GM19025 (cell line): ENCODE measurements around the gene ZNF445.
"Not testable (repeated sequence)": the region's sequence is repeated elsewhere in the genome, so short reads cannot be mapped to it uniquely, and the experiment has no call there.

Experiments
- ATAC-seq: cut with Tn5 transposase; IDR thresholded peaks from one replicate; pipeline ENCODE4 v1.9.1; 2021; ENCODE audit warnings: mild to moderate bottlenecking, low read depth, moderate library complexity; ENCODE audit not compliant: unreplicated experiment

The ZNF445 gene

GRCh38 chr3:44477312-44478030 is at the start of gene ZNF445:
Gene ZNF445 (minus strand): TSS chr3:44477670. CDS start chr3:44455549, 22,121 bp downstream.
- ATAC-seq = peak; percentile 88

GRCh38 chr3:44525060-44525459 is 47.6 kb upstream of the ZNF445 start:
- no peak for ATAC-seq

- ATAC-seq = no peak
These were observed 45.0 kb upstream of the ZNF445 start for GRCh38 chr3:44522494-44522933.

DNA sequence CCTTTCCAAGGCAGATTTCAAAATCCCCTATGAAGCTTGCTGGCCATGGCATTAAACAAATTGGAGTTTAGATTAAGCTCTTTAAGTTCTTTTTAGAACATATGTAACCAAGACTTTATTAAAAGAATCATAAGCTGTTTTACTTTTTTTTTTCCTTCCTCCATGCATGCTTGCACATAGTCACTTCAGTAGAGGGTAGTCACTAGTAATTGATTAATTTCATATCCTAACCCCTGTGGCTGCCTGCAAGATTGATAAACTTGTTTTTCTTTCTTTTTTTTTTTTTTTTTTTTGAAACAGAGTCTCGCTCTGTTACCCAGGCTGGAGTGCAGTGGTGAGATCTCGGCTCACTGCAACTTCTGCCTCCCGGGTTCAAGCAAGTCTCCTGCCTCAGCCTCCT is 44.3 kb upstream of the ZNF445 start:
- no peak for ATAC-seq

DNA sequence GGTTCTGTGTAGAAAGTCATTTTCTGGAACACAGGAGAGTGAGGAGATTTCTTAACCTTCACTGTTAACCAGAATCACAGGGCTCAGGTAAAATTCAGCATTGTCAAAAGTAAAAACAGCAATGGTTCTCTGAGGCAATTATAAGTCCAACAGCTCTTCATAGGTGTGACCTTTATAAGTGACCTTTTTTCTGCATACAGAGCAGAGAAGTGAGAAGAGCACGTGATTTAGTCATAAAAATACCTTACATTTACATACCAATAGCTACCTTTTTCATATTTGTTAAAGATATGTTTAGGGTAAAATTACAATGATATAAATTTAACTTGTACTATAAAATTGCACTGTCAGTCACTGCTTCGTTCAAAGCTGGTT is 41.3 kb upstream of the ZNF445 start:
- ATAC-seq = no peak

DNA sequence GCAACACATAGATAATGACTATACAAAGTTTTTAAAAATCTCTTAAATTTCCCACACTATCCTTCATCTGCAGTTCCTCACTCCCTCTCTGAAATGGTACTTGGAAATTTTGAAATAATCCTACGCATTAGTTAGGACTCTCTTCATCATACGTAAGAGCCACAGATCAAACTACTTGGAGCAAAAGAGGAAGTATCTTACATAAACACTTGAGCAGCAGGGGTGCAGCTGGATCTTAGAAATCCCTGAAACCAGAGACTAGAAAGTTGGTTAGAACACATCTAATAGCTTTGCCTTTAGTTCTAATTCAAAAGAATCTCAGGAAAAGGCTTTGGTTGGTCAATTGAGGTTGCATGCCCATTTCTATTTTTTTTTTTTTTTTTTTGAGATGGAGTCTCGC is 38.8 kb upstream of the ZNF445 start:
- no peak for ATAC-seq

GRCh38 chr3:44513513-44513912 is 36.0 kb upstream of the ZNF445 start:
- ATAC-seq = no peak

DNA sequence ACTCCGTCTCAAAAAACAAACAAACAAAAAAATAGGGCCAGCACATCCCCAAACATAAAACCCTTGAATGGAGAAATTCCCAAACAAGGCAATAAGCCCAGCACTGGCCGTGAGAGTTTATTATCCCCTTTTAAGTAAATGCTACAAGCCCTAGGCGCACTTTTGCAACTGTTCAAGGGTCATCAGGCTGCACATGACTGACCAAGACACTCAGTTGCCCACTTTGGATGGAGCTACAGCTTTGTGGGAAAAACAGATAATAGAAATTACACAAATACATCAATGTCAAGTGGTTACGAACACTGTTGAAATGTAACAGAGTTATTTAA is 33.7 kb upstream of the ZNF445 start:
- ATAC-seq = no peak

GRCh38 chr3:44510000-44510368 is 32.5 kb upstream of the ZNF445 start:
- peak; percentile 36 for ATAC-seq

DNA sequence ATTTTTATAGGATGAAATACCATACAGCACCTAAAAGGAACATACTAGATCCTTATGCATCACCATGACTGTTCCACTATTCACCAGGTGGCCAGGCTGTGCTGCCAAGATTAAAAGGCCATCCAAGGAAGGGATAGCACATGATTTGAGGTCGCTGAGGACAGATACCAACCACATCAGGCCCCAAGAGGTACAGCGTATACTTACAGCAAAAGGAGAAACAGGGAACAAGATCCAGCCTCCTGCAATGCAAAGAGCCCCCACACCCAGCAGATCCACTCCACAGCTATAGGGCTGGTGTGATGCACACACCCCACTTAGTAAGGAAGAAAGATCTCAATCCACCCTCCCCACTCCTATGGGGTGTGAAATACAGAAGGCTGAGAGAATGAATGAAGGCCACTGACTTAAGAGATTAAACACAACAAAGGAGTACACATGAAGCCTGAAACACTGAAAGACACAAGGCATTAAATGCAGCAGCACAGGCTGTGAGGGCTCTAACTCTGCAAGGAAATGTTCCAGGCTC is 32.0 kb upstream of the ZNF445 start:
- no peak for ATAC-seq

DNA sequence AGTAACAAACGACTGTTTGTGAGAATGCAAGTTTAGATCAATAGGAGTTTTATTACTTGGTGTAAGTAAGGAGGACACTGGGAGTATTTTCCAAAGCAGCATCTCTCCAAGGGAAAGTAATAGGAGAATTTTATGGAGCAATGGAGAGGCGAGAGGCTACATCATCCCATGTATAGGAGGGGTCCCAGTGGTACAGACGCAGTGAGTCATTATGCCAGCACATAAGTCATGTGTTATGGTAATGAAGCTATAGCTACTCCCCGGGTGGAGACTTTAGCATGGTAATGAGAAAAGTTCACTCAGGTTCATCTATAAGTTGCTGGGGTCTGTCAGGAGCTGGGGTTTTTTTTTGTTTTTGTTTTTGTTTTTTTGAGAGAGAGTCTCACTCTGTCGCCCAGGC is 29.5 kb upstream of the ZNF445 start:
- ATAC-seq = no peak

- ATAC-seq = no peak
These were observed 29.1 kb upstream of the ZNF445 start for GRCh38 chr3:44506556-44506955.

GRCh38 chr3:44504566-44504965 is 27.1 kb upstream of the ZNF445 start:
- ATAC-seq = no peak

GRCh38 chr3:44503178-44503577 is 25.7 kb upstream of the ZNF445 start:
- ATAC-seq = not testable (repeated sequence)

DNA sequence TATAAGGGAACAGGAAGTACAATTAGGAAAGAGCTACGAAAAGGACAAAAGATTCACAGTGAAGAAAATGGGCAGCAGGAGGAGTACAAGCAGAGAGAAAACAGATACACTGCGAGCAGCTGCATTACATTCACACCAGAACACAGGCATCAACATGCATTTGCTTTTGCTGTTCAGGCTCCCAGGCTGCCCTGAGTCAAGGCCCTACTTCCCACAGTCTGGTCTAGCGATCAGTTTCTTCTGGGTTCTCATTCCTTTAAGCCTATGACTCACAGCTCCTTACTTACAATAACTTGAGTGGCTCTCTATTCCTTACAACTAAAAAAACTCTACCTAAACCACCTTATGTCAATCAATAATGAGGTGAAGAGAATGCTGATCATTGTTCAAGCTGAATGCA is 24.5 kb upstream of the ZNF445 start:
- ATAC-seq = no peak

- not testable (repeated sequence) for ATAC-seq
These were observed 22.4 kb upstream of the ZNF445 start for GRCh38 chr3:44499899-44500168.

- ATAC-seq = no peak
These were observed 21.9 kb upstream of the ZNF445 start for GRCh38 chr3:44499149-44499898.

DNA sequence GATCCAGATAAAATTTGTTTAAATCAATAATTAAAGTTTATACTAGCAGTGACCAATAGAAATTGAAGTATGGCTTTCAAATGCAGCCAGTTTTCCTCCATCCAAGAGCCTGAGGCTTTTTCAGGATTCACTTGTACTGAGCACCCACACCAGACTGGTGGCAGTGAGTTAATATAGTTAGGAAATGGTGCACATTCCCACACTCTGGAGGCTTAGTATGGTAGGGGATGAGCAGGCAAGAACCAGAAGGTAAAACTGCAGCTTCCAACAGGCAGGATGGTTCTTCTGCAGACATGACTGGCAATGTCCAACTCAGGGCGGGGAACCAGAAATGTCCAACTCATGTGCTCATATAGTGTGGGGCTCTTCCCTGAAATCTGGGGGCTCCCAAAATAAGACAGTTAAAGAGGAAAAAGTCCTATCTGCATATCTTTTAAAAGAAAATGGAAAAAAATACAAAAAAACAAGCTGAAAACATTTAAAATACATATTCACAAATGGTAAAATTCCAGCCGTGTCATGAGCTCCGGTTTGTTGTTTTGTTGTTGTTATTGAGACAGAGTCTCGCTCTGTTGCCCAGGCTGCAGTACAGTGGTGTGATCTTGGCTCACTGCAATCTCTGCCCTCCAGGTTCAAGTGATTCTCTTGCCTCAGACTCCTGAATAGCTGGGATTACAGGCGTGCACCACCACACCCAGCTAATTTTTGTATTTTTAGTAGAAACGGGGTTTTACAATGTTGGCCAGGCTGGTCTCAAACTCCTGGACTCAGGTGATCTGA is 18.4 kb upstream of the ZNF445 start:
- no peak for ATAC-seq

DNA sequence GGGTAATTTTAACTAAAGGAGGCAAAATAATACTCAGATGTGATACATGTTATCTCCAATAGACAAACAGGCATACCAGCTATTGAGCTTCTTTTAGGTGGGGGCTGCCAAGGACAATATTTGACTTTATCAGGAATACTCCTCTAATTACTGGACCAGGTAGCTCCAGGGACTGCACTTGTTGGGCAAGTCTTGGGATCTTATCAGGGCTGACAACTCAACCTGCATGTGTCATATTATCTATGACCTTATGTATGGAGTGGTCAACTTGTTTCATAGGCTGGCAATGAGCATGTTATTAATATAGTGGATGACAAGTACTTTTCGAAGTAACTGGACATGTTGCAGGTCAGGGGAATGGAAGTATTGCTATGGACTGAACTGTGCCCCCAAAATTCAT is 15.0 kb upstream of the ZNF445 start:
- ATAC-seq = no peak

GRCh38 chr3:44482721-44483120 is 5.3 kb upstream of the ZNF445 start:
- ATAC-seq = no peak

- no peak for ATAC-seq
These were observed 1.2 kb upstream of the ZNF445 start for GRCh38 chr3:44478606-44479094.
